Measurements from ENCODE around the gene KCNJ5.

- TF ChIP-seq EZH2 (IDR thresholded peaks at IDR 0.05; ENCODE audit: insufficient read depth, poor library complexity, severe bottlenecking) (no peak), EZH2phosphoT487 (IDR thresholded peaks at IDR 0.05; ENCODE audit: insufficient read depth, low read depth) (no peak)
Observed at GRCh38 chr11:128964463-128964930, 73.3 kb downstream of the KCNJ5 start.
